KOPT-K1 (cell line): Measurements from ENCODE around the gene FARP2.
"Not testable (repeated sequence)": the region's sequence is repeated elsewhere in the genome, so short reads cannot be mapped to it uniquely, and the experiment has no call there.

ENCODE experiments used
- H3K27ac ChIP-seq: fragments of 200-600 bp; sonication (generic); 2 replicates; pipeline ENCODE4 v1.5.1; 2016; ENCODE audit warnings: antibody characterized with exemption, mild to moderate bottlenecking, low read depth, low read length; ENCODE audit not compliant: poor library complexity, severe bottlenecking
- H3K36me3 ChIP-seq: fragments of 200-600 bp; sonication (generic); 2 replicates; pipeline ENCODE4 v1.5.1; 2017; ENCODE audit warnings: antibody characterized with exemption, mild to moderate bottlenecking, low read length, moderate library complexity; ENCODE audit not compliant: insufficient read depth
- H3K9me3 ChIP-seq: fragments of 200-600 bp; sonication (generic); 2 replicates; pipeline ENCODE4 v1.5.1; 2017; ENCODE audit warnings: antibody characterized with exemption, low read length, mild to moderate bottlenecking; ENCODE audit not compliant: insufficient read depth, poor library complexity, severe bottlenecking

FARP2 gene

GRCh38 chr2:241375300-241375699, 19.2 kb downstream of the FARP2 start:
- Histone ChIP-seq H3K9me3 (no peaks in the 10 kb centered on the region), H3K36me3 (peaks cover 24% of the 10 kb centered on the region; the same call in 1 of the 2 replicates), H3K27ac (no peak overlapping the region)

DNA sequence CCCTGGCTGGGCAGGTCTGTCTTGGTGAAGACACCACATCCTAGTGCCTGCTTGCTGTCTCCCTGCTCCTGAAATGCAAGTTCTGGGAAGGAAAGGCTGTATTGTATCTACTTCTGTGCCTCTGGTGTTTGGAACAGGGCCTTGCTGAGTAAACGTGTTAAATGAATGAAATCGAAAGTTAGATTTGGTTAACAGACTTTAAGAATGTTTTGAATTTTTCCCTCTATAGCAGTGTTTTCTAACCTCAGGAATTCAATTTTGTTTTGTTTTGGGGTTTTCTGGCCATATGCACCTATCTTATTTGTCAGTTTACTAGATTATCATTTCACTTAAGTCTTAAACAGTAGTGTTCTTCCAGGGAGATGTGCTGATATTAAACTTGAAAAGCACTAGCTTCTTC, 20.7 kb downstream of the FARP2 start:
- Histone ChIP-seq H3K9me3 (no peaks in the 10 kb centered on the region), H3K36me3 (peaks cover 24% of the 10 kb centered on the region; the same call in 1 of the 2 replicates), H3K27ac (no peak overlapping the region)

- H3K27ac ChIP-seq, result no peak overlapping the region
- no peaks in the 10 kb centered on the region for H3K9me3 ChIP-seq
- H3K36me3 ChIP-seq, result peaks cover 31% of the 10 kb centered on the region; the same call in 1 of the 2 replicates
Observed at GRCh38 chr2:241378816-241379215, 22.7 kb downstream of the FARP2 start.

DNA sequence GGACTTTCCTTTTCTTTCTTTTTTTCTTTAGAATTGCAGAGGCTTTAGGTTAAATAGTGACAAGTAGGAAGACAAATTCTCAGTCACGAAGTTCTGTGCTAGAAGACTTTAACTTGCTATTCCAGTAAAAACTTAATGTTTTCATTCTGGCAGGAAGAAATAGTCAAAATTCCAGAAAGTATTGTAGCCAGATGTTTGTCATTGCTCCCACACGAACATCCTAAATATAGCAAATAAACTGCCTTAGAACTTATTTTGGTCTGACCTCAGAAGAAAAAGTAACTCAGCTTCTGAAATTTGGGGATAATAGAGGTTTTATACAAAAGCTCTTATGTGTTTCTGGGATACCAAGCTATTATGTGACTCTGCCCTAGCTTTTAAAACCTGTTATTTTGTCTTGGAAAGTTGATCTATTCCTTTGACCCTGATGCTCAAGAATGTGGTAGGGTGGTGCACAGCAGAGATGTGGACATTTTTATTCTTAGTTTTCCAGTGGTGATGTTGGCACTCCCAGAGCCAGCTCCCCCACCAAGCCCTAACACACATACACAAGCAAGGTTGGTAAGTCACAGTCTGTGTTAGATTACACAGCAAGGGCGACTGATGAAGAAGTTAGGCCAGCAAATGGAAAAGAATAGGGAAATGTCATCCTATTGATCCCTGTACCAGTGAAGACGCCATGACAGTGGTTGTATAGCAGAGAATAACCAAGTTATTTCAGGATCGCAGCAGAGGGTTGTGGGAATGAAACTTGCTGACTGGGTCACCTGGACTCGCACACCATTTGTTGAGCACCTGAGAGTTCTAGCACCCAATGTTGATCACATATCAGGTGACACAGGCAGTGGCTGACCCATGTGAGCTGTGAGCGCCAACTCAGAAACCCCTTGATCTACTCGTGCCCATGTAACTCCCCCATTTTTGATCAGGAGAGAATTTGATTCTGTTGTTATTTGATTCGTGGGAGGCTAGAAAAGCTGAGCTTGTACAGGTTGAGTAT, 23.7 kb downstream of the FARP2 start:
- H3K27ac ChIP-seq, result no peak overlapping the region
- H3K9me3 ChIP-seq, result no peaks in the 10 kb centered on the region
- H3K36me3 ChIP-seq, result peaks cover 24% of the 10 kb centered on the region; the same call in 1 of the 2 replicates

- H3K27ac ChIP-seq, result no peak overlapping the region
- H3K36me3 ChIP-seq, result peaks cover 10% of the 10 kb centered on the region; the same call in 1 of the 2 replicates
- H3K9me3 ChIP-seq, result no peaks in the 10 kb centered on the region
Observed at GRCh38 chr2:241381872-241382271, 25.8 kb downstream of the FARP2 start.

DNA sequence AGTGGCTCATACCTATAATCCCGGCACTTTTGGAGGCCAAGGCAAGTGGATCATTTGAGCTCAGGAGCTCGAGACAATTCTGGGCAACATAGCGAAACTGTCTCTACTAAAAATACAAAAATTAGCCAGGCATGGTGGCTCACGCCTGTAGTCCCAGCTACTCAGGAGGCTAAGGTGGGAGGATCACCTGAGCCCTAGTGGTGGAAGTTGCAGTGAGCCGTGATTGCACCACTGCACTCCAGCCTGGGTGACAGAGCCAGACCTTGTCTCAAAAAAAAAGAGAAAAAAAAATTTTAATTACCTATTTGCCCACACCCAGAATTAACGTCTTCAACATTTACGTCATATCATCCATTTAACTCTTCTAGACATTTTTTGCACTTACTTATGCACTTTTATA, 29.4 kb downstream of the FARP2 start:
- not testable (repeated sequence) for H3K36me3 ChIP-seq, H3K27ac ChIP-seq, H3K9me3 ChIP-seq

DNA sequence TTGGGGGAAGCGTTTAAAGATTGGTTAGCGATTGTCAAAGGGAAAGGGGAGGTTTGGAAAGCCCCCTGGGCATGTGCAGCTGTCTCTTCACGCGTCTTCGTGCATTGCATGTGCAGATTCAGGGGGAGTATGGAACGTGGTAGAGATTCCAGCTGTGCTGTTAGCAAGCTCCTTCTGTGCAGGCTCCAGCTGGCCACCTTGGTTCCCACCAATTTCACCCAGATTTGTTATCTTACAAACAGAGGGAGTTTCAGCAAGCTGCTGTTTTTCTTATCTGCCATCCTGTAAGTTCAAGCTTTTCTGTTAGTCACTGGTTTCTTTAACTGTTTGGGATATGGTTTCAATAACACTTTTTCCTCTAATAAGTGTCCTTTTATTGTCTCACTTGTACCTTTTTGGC, 30.4 kb downstream of the FARP2 start:
- H3K27ac ChIP-seq, result no peak overlapping the region
- no peaks in the 10 kb centered on the region for H3K9me3 ChIP-seq
- peaks cover 10% of the 10 kb centered on the region; the same call in 1 of the 2 replicates for H3K36me3 ChIP-seq

GRCh38 chr2:241389697-241390096, 33.6 kb downstream of the FARP2 start:
- H3K36me3 ChIP-seq, result no peaks in the 10 kb centered on the region
- H3K27ac ChIP-seq, result no peak overlapping the region
- H3K9me3 ChIP-seq, result no peaks in the 10 kb centered on the region

- no peak overlapping the region for H3K27ac ChIP-seq
- H3K36me3 ChIP-seq, result 0 out of 2 replicates have a peak, but pooled peaks cover 2% of the 10 kb centered on the region
- no peaks in the 10 kb centered on the region for H3K9me3 ChIP-seq
Observed at GRCh38 chr2:241390301-241391206, 34.5 kb downstream of the FARP2 start.

DNA sequence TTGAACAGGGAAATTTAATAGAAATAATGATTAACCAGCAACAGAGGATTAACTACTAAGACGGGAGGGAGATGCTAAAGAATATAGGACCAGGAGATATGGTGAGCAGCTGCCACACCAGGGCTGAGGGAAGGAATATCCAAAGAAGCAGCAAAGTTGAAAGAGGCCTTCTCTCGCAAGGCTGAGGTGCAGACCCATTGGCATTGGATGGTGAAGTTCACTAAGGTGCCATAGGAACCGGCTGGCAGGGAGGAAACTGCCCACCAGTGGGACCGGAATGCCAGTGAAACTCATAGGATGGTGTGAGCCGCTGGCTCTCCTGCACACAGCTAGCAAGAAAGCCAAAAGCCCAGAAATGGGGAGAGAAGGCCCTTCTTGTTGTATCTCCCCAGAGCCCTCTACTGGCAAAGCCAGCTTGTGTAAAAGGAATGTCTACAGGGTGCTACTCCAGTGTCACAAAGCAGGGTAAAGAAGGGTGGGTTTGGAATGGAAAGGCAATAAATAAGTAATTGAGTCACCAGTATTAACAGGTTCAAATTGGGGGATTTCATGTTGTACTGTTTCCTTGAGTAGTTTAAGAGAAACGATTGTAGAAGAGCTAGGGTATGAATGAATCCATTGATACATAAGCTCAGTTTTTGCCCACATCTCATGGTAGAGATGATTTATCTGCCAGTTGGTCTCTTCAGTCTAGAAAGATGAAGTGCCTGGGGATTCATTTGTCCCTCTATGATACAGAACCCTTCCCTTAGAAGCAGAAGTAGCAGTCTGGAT, 36.0 kb downstream of the FARP2 start:
- Histone ChIP-seq H3K36me3 (0 out of 2 replicates have a peak, but pooled peaks cover 3% of the 10 kb centered on the region), H3K27ac (no peak overlapping the region), H3K9me3 (no peaks in the 10 kb centered on the region)

DNA sequence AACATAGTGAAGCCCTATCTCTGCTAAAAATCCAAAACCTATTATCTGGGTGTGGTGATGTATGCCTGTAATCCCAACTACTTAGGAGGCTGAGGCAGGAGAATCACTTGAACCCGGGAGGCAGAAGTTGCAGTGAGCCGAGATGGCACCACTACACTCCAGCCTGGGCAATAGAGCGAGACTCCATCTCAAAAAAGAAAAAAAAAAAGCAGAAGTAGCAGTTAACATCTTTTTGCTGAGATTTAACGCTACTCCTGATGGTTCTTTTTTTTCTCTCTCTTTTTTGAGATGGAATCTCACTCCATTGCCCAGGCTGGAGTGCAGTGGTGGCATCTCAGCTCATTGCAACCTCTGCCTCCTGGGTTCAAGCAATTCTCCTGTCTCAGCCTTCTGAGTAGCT, 36.7 kb downstream of the FARP2 start:
- H3K27ac ChIP-seq, result not testable (repeated sequence)

GRCh38 chr2:241393524-241394196, 37.6 kb downstream of the FARP2 start:
- Histone ChIP-seq H3K9me3 (no peaks in the 10 kb centered on the region), H3K27ac (no peak overlapping the region)

More for the DNA sequence above, 36.7 kb downstream of the FARP2 start:
- H3K36me3 ChIP-seq, H3K9me3 ChIP-seq: not testable (repeated sequence)

DNA sequence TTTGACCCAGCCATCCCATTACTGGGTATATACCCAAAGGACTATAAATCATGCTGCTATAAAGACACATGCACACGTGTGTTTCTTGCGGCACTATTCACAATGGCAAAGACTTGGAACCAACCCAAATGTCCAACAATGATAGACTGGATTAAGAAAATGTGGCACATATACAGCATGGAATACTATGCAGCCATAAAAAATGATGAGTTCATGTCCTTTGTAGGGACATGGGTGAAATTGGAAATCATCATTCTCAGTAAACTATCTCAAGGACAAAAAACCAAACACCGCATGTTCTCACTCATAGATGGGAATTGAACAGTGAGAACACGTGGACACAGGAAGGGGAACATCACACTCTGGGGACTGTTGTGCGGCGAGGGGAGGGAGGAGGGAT, 40.7 kb downstream of the FARP2 start:
- H3K27ac ChIP-seq, H3K9me3 ChIP-seq, H3K36me3 ChIP-seq: not testable (repeated sequence)

More at GRCh38 chr2:241393524-241394196, 37.6 kb downstream of the FARP2 start:
- H3K36me3 ChIP-seq, result 0 out of 2 replicates have a peak, but pooled peaks cover 3% of the 10 kb centered on the region
